ENCODE results near the gene GJB3.
A peak's percentile ranks its signal among the peaks of the same experiment; 100 is the strongest.
"Not testable (repeated sequence)": the region's sequence is repeated elsewhere in the genome, so short reads cannot be mapped to it uniquely, and the experiment has no call there.

The GJB3 gene

GRCh38 chr1:34781071-34781843, at the start of gene GJB3:
Gene GJB3 (plus strand): TSS chr1:34781214. CDS start chr1:34784763, 3,549 bp downstream.
- Histone ChIP-seq H3K9ac (ENCODE audit: low read depth in 1 of 2, low read length in 2 of 2) (peak within 1 kb of the TSS in 1 of 2 donors; percentile 22), H3K27ac (ENCODE audit: low read depth, low read length) (no peak within 1 kb of the TSS), H3K36me3 (ENCODE audit: control insufficient read depth in 1 of 2, insufficient read depth in 2 of 2, low read length in 2 of 2) (no peaks in the 10 kb centered on the region), H3K4me3 (ENCODE audit: low read depth in 1 of 2, low read length in 2 of 2) (peak within 1 kb of the TSS; percentile 57), H3K4me1 (ENCODE audit: control insufficient read depth in 1 of 2, insufficient read depth in 2 of 2, low read length in 2 of 2) (peaks cover 11 to 17% of the 10 kb centered on the region in 2 donors), H3K27me3 (ENCODE audit: control insufficient read depth in 1 of 2, insufficient read depth in 2 of 2, low read length in 2 of 2) (peaks cover 12 to 32% of the 10 kb centered on the region in 2 donors), H3K9me3 (ENCODE audit: control insufficient read depth in 1 of 2, low read length in 2 of 2) (no peaks in the 10 kb centered on the region)

DNA sequence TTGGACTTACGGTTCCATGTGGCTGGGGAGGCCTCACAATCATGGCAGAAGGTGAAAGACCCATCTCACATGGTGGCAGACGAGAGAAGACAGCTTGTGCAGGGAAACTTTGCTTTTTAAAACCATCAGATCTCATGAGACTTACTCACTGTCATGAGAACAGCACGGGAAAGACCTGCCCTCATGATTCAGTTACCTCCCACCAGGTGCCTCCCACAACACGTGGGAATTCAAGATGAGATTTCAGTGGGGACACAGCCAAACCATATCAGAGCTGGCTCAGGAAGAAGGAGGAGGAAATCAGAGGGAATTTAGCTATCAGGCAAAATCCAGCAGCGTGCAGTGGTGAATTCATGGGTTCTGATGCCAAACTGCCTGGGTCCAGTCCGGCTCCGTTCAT, 48.2 kb upstream of the GJB3 start:
- not testable (repeated sequence) for H3K4me3 ChIP-seq (ENCODE audit: low read depth in 1 of 2, low read length in 2 of 2); H3K4me1 ChIP-seq (ENCODE audit: control insufficient read depth in 1 of 2, insufficient read depth in 2 of 2, low read length in 2 of 2); H3K9me3 ChIP-seq (ENCODE audit: control insufficient read depth in 1 of 2, low read length in 2 of 2); H3K36me3 ChIP-seq (ENCODE audit: control insufficient read depth in 1 of 2, insufficient read depth in 2 of 2, low read length in 2 of 2); H3K27ac ChIP-seq (ENCODE audit: low read depth, low read length); H3K9ac ChIP-seq (ENCODE audit: low read depth in 1 of 2, low read length in 2 of 2); H3K27me3 ChIP-seq (ENCODE audit: control insufficient read depth in 1 of 2, insufficient read depth in 2 of 2, low read length in 2 of 2)

DNA sequence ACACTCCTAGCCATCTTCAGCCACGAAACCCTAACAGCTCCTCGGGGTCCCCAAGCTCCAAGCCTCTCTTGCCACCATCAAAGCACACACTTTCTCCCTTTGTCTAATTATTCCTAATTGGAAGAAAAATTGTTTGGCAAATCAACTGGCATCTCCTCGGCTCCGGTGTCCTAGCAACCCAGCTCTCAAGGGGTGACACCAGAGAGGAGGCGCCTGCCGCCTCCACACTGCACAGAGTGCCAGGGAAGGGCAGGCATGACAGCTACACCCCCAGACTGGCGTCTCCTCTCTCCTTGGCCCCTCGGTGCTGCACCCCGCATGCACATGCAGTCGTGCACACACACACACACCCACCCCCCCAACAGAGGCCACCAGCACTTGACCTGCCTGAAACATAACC, 44.3 kb upstream of the GJB3 start:
- Histone ChIP-seq H3K9ac (ENCODE audit: low read depth in 1 of 2, low read length in 2 of 2) (no peak overlapping the region), H3K4me1 (ENCODE audit: control insufficient read depth in 1 of 2, insufficient read depth in 2 of 2, low read length in 2 of 2) (no peaks in the 10 kb centered on the region), H3K36me3 (ENCODE audit: control insufficient read depth in 1 of 2, insufficient read depth in 2 of 2, low read length in 2 of 2) (no peaks in the 10 kb centered on the region), H3K4me3 (ENCODE audit: low read depth in 1 of 2, low read length in 2 of 2) (no peak overlapping the region), H3K27me3 (ENCODE audit: control insufficient read depth in 1 of 2, insufficient read depth in 2 of 2, low read length in 2 of 2) (no peaks in the 10 kb centered on the region), H3K27ac (ENCODE audit: low read depth, low read length) (no peak overlapping the region), H3K9me3 (ENCODE audit: control insufficient read depth in 1 of 2, low read length in 2 of 2) (no peaks in the 10 kb centered on the region)

DNA sequence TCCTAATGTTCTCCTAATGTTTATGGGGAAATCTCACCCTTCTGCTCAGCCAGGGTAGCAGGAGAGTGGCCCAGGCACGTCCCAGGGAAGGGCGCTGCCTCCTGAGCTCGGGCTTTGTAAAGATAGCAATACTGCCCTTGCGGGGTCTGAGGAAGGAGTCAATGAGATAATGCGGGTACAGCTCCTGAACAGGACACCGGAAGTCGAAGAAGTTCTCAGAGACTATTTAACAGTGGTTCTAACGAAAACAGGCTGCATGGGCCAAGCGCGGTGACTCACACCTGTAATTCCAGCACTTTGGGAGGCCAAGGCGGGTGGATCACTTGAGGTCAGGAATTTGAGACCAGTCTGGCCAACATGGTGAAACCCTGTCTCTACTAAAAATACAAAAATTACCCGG, 43.8 kb upstream of the GJB3 start:
- not testable (repeated sequence) for H3K27ac ChIP-seq (ENCODE audit: low read depth, low read length); H3K4me1 ChIP-seq (ENCODE audit: control insufficient read depth in 1 of 2, insufficient read depth in 2 of 2, low read length in 2 of 2); H3K36me3 ChIP-seq (ENCODE audit: control insufficient read depth in 1 of 2, insufficient read depth in 2 of 2, low read length in 2 of 2); H3K4me3 ChIP-seq (ENCODE audit: low read depth in 1 of 2, low read length in 2 of 2); H3K9ac ChIP-seq (ENCODE audit: low read depth in 1 of 2, low read length in 2 of 2); H3K27me3 ChIP-seq (ENCODE audit: control insufficient read depth in 1 of 2, insufficient read depth in 2 of 2, low read length in 2 of 2); H3K9me3 ChIP-seq (ENCODE audit: control insufficient read depth in 1 of 2, low read length in 2 of 2)

DNA sequence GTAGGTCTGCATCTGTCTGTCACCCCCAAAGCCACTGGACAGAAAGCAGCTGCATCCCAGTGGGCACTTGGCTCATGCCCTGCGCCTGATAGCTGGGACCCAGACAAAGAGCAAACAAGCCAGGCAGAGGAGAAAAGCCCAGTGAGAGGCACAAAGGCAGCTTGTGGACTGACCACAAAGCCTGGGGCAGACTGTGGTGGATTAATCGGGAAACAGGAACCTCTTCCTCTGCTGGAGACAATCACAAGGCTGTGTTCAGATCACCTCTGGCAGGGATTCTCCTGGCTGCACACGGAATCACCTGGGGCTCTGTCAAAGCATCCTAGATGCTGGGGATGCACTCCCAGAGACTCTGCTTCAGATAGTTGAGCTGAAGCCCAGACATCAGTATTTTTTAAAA, 41.4 kb upstream of the GJB3 start:
- Histone ChIP-seq H3K36me3 (ENCODE audit: control insufficient read depth in 1 of 2, insufficient read depth in 2 of 2, low read length in 2 of 2) (no peaks in the 10 kb centered on the region), H3K4me1 (ENCODE audit: control insufficient read depth in 1 of 2, insufficient read depth in 2 of 2, low read length in 2 of 2) (no peaks in the 10 kb centered on the region), H3K4me3 (ENCODE audit: low read depth in 1 of 2, low read length in 2 of 2) (no peak overlapping the region), H3K9ac (ENCODE audit: low read depth in 1 of 2, low read length in 2 of 2) (no peak overlapping the region), H3K27ac (ENCODE audit: low read depth, low read length) (no peak overlapping the region), H3K9me3 (ENCODE audit: control insufficient read depth in 1 of 2, low read length in 2 of 2) (no peaks in the 10 kb centered on the region), H3K27me3 (ENCODE audit: control insufficient read depth in 1 of 2, insufficient read depth in 2 of 2, low read length in 2 of 2) (no peaks in the 10 kb centered on the region)

GRCh38 chr1:34740161-34740868, 40.7 kb upstream of the GJB3 start:
- H3K4me3 ChIP-seq (ENCODE audit: low read depth in 1 of 2, low read length in 2 of 2), result no peak overlapping the region
- no peaks in the 10 kb centered on the region for H3K4me1 ChIP-seq (ENCODE audit: control insufficient read depth in 1 of 2, insufficient read depth in 2 of 2, low read length in 2 of 2)
- H3K27ac ChIP-seq (ENCODE audit: low read depth, low read length), result no peak overlapping the region
- no peaks in the 10 kb centered on the region for H3K36me3 ChIP-seq (ENCODE audit: control insufficient read depth in 1 of 2, insufficient read depth in 2 of 2, low read length in 2 of 2)
- H3K9me3 ChIP-seq (ENCODE audit: control insufficient read depth in 1 of 2, low read length in 2 of 2), result no peaks in the 10 kb centered on the region
- H3K27me3 ChIP-seq (ENCODE audit: control insufficient read depth in 1 of 2, insufficient read depth in 2 of 2, low read length in 2 of 2), result no peaks in the 10 kb centered on the region
- no peak overlapping the region for H3K9ac ChIP-seq (ENCODE audit: low read depth in 1 of 2, low read length in 2 of 2)

DNA sequence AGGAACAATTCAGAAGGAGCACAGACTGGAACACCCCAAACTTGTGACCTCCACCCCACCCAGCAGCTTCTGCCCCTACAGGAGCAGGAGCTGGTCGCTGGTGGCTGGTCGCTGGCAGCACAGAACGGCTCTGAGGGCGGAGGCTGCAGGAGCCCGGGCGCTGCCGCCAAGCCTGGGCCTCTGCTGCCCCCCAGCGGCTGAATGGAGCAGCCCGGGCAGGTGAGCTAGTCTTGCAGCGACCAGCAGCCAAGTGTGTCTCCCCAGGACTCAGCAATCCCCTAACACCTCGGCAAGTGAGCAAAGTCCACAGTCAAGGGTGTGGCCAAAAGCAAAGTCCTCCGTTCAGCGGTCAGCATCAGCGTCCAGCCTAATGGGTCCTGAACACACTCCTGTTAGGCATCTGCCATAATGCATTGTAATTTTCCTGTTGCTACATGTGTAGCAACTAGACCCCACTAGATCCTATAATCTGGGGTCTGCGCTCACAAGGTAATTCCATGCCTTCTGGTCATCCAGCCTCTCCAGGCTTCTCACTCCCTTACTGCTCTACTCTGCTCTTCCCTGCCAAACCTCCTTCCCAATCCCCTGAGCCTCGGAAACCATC, 38.2 kb upstream of the GJB3 start:
- H3K27me3 ChIP-seq (ENCODE audit: control insufficient read depth in 1 of 2, insufficient read depth in 2 of 2, low read length in 2 of 2), result no peaks in the 10 kb centered on the region
- H3K9ac ChIP-seq (ENCODE audit: low read depth in 1 of 2, low read length in 2 of 2), result no peak overlapping the region
- no peaks in the 10 kb centered on the region for H3K36me3 ChIP-seq (ENCODE audit: control insufficient read depth in 1 of 2, insufficient read depth in 2 of 2, low read length in 2 of 2)
- H3K4me1 ChIP-seq (ENCODE audit: control insufficient read depth in 1 of 2, insufficient read depth in 2 of 2, low read length in 2 of 2), result no peaks in the 10 kb centered on the region
- H3K4me3 ChIP-seq (ENCODE audit: low read depth in 1 of 2, low read length in 2 of 2), result no peak overlapping the region
- no peak overlapping the region for H3K27ac ChIP-seq (ENCODE audit: low read depth, low read length)
- no peaks in the 10 kb centered on the region for H3K9me3 ChIP-seq (ENCODE audit: control insufficient read depth in 1 of 2, low read length in 2 of 2)

DNA sequence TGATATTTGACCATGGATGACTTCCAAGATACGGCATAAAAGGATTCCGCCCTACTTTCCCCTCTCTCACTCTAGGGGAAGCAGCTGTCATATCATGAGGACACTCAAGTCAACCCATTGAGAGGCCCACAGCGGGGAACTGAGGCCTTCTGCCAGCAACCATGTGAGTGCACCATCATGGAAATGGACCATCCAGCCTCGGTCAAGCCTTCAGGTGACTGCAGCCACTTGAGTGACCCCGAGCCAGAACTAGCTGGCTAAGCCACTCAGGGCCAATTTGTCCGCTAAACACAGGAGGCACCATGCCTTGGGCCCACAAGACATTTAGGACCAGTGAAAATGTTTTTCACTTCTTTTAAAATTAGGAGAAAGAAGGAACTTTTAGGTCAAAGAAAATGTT, 37.2 kb upstream of the GJB3 start:
- no peaks in the 10 kb centered on the region for H3K4me1 ChIP-seq (ENCODE audit: control insufficient read depth in 1 of 2, insufficient read depth in 2 of 2, low read length in 2 of 2)
- H3K27me3 ChIP-seq (ENCODE audit: control insufficient read depth in 1 of 2, insufficient read depth in 2 of 2, low read length in 2 of 2), result no peaks in the 10 kb centered on the region
- no peaks in the 10 kb centered on the region for H3K9me3 ChIP-seq (ENCODE audit: control insufficient read depth in 1 of 2, low read length in 2 of 2)
- no peak overlapping the region for H3K4me3 ChIP-seq (ENCODE audit: low read depth in 1 of 2, low read length in 2 of 2)
- no peak overlapping the region for H3K9ac ChIP-seq (ENCODE audit: low read depth in 1 of 2, low read length in 2 of 2)
- no peak overlapping the region for H3K27ac ChIP-seq (ENCODE audit: low read depth, low read length)
- H3K36me3 ChIP-seq (ENCODE audit: control insufficient read depth in 1 of 2, insufficient read depth in 2 of 2, low read length in 2 of 2), result no peaks in the 10 kb centered on the region

GRCh38 chr1:34744851-34745250, 36.2 kb upstream of the GJB3 start:
- no peak overlapping the region for H3K9ac ChIP-seq (ENCODE audit: low read depth in 1 of 2, low read length in 2 of 2)
- H3K36me3 ChIP-seq (ENCODE audit: control insufficient read depth in 1 of 2, insufficient read depth in 2 of 2, low read length in 2 of 2), result no peaks in the 10 kb centered on the region
- no peak overlapping the region for H3K4me3 ChIP-seq (ENCODE audit: low read depth in 1 of 2, low read length in 2 of 2)
- no peaks in the 10 kb centered on the region for H3K27me3 ChIP-seq (ENCODE audit: control insufficient read depth in 1 of 2, insufficient read depth in 2 of 2, low read length in 2 of 2)
- no peaks in the 10 kb centered on the region for H3K4me1 ChIP-seq (ENCODE audit: control insufficient read depth in 1 of 2, insufficient read depth in 2 of 2, low read length in 2 of 2)
- no peaks in the 10 kb centered on the region for H3K9me3 ChIP-seq (ENCODE audit: control insufficient read depth in 1 of 2, low read length in 2 of 2)
- H3K27ac ChIP-seq (ENCODE audit: low read depth, low read length), result no peak overlapping the region

DNA sequence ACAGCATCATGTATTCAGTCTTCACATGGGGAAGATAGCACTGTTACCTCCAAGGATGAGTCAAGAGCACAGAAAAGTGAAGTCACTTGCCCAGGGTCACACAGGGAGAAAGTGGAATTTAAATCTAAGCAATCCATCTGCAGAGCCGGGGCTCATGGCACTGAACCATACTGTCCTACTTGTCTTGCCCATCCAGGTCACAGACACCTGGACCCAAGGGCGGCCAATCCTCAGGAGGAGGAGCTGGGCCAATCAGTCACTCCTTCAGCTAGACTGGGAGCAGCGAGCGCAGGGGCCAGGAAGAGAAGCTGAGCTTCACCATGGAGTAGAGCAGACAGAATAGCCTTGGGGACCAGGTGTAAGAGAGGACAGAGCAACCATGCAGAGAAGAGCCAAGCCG, 35.3 kb upstream of the GJB3 start:
- no peaks in the 10 kb centered on the region for H3K9me3 ChIP-seq (ENCODE audit: control insufficient read depth in 1 of 2, low read length in 2 of 2)
- no peaks in the 10 kb centered on the region for H3K27me3 ChIP-seq (ENCODE audit: control insufficient read depth in 1 of 2, insufficient read depth in 2 of 2, low read length in 2 of 2)
- no peaks in the 10 kb centered on the region for H3K36me3 ChIP-seq (ENCODE audit: control insufficient read depth in 1 of 2, insufficient read depth in 2 of 2, low read length in 2 of 2)
- no peak overlapping the region for H3K4me3 ChIP-seq (ENCODE audit: low read depth in 1 of 2, low read length in 2 of 2)
- no peak overlapping the region for H3K27ac ChIP-seq (ENCODE audit: low read depth, low read length)
- no peaks in the 10 kb centered on the region for H3K4me1 ChIP-seq (ENCODE audit: control insufficient read depth in 1 of 2, insufficient read depth in 2 of 2, low read length in 2 of 2)
- no peak overlapping the region for H3K9ac ChIP-seq (ENCODE audit: low read depth in 1 of 2, low read length in 2 of 2)

Measured in duodenal mucosa (tissue), 2 donors.